Activated naive CD8-positive, alpha-beta T cell treated with anti-CD3 and anti-CD28 coated beads, Interleukin-2, amount 10 ng/mL, durations not matched to agents 7 days and 5 days (primary cell): Measurements from ENCODE around the gene UBR7. TPM values are rescaled to one million over a fixed set of nuclear protein-coding genes. Genes with fewer than 3 reads are reported as not detected.
"Not testable (repeated sequence)": the region's sequence is repeated elsewhere in the genome, so short reads cannot be mapped to it uniquely, and the experiment has no call there.

Experiments
- ATAC-seq: fragments of 150-1000 bp; cut with Tn5 transposase; one replicate; pipeline ENCODE4 v1.10.0; 2021; ENCODE audit warnings: low read depth, moderate library complexity
- POLR2A ChIA-PET: fragments of 350-600 bp; sonication (Branson Sonifier 250); formaldehyde crosslinking; loops from one replicate; lab custom pipeline; 2021; ENCODE audit warnings: antibody characterized with exemption; lab: Charles Lee
- DNase-seq: peaks from one replicate; pipeline ENCODE4 v3.0.0; 2021
- H3K27ac Mint-ChIP-seq: one replicate; pipeline ENCODE4 v1.8.0; 2022; ENCODE audit warnings: mild to moderate bottlenecking, mixed read lengths
- H3K27me3 Mint-ChIP-seq: one replicate; pipeline ENCODE4 v1.8.0; 2022; ENCODE audit warnings: mild to moderate bottlenecking, moderate library complexity, mixed read lengths
- H3K36me3 Mint-ChIP-seq: one replicate; pipeline ENCODE4 v1.8.0; 2021; ENCODE audit warnings: mild to moderate bottlenecking, mixed read lengths
- H3K4me1 Mint-ChIP-seq: one replicate; pipeline ENCODE4 v1.8.0; 2021; ENCODE audit warnings: mixed read lengths
- H3K4me3 Mint-ChIP-seq: one replicate; pipeline ENCODE4 v1.8.0; 2022; ENCODE audit warnings: mild to moderate bottlenecking, moderate library complexity, mixed read lengths
- H3K9me3 Mint-ChIP-seq: one replicate; pipeline ENCODE4 v1.8.0; 2021; ENCODE audit warnings: mixed read lengths
- total RNA-seq, 2 experiments: library from RNA; stranded (reverse); gene quantifications; one replicate each; pipeline ENCODE4 v1.2.3, GENCODE V29; 2021

The UBR7 gene
- total RNA-seq, 2 experiments from 2014 or later: 36.7 to 38.5 TPM

GRCh38 chr14:93174731-93175130 is 32.3 kb upstream of the UBR7 start:
- not testable (repeated sequence) for H3K27me3 Mint-ChIP-seq, H3K27ac Mint-ChIP-seq, H3K36me3 Mint-ChIP-seq, H3K4me1 Mint-ChIP-seq, H3K9me3 Mint-ChIP-seq, DNase-seq, H3K4me3 Mint-ChIP-seq, ATAC-seq
- POLR2A ChIA-PET: interaction anchor here (1.5 kb wide), 1 partner anchor 10 kb away, joined by 5 read pairs; the partner anchor contains the start of genes LYSET and MOAP1

- POLR2A ChIA-PET: interaction anchor here (1.5 kb wide), 1 partner anchor 9 kb away, joined by 5 read pairs; the partner anchor contains the start of genes LYSET and MOAP1
- ATAC-seq (no peak), DNase-seq (no peak)
- Mint-ChIP-seq H3K27me3 (peaks cover 9% of the 10 kb centered on the region), H3K27ac (no peak overlapping the region), H3K4me3 (no peak overlapping the region), H3K9me3 (no peaks in the 10 kb centered on the region), H3K36me3 (no peaks in the 10 kb centered on the region), H3K4me1 (peaks cover 9% of the 10 kb centered on the region)
Observed at GRCh38 chr14:93175492-93175891, 31.6 kb upstream of the UBR7 start.

- no peaks in the 10 kb centered on the region for H3K27me3 Mint-ChIP-seq
- no peak for ATAC-seq
- peaks cover 13% of the 10 kb centered on the region for H3K36me3 Mint-ChIP-seq
- H3K4me3 Mint-ChIP-seq: peak overlapping the region; percentile 97
- no peaks in the 10 kb centered on the region for H3K9me3 Mint-ChIP-seq
- DNase-seq: no peak
- peaks cover 24% of the 10 kb centered on the region for H3K4me1 Mint-ChIP-seq
- H3K27ac Mint-ChIP-seq: peak overlapping the region; percentile 92
- POLR2A ChIA-PET: interaction anchor here (1.0 to 3.9 kb wide), 7 partner anchors 9 to 117 kb away, joined by 3 to 64 read pairs (median 5); partner anchors contain the start of genes GON7 and UBR7
Observed at GRCh38 chr14:93183596-93184317, 23.3 kb upstream of the UBR7 start.

GRCh38 chr14:93184391-93185348 is 22.4 kb upstream of the UBR7 start, which contains the start of the genes LYSET and MOAP1:
LYSET (plus strand) TSS chr14:93185317; CDS start chr14:93185406, 89 bp downstream.
MOAP1 (minus strand) TSS chr14:93184897; CDS start chr14:93184242, 655 bp downstream.
- peak; percentile 91 for ATAC-seq
- POLR2A ChIA-PET: interaction anchor here (0.7 to 3.9 kb wide), 11 partner anchors 10 to 391 kb away, joined by 3 to 64 read pairs (median 5); partner anchors contain the start of genes GOLGA5, GON7 and UBR7
- Mint-ChIP-seq H3K27me3 (no peaks in the 10 kb centered on the region), H3K27ac (peak within 1 kb of the TSS; percentile 92), H3K4me1 (peaks cover 26% of the 10 kb centered on the region), H3K36me3 (peaks cover 13% of the 10 kb centered on the region), H3K4me3 (peak within 1 kb of the TSS; percentile 97), H3K9me3 (no peaks in the 10 kb centered on the region)
- peak; percentile 91 for DNase-seq

GRCh38 chr14:93185349-93185720 is 21.7 kb upstream of the UBR7 start:
- H3K27me3 Mint-ChIP-seq: no peaks in the 10 kb centered on the region
- DNase-seq (no peak), ATAC-seq (peak; percentile 0)
- peak overlapping the region; percentile 91 for H3K4me3 Mint-ChIP-seq
- peaks cover 13% of the 10 kb centered on the region for H3K36me3 Mint-ChIP-seq
- H3K9me3 Mint-ChIP-seq: no peaks in the 10 kb centered on the region
- H3K27ac Mint-ChIP-seq: peak overlapping the region; percentile 88
- POLR2A ChIA-PET: interaction anchor here (0.7 to 3.9 kb wide), 9 partner anchors 10 to 391 kb away, joined by 3 to 64 read pairs (median 5); partner anchors contain the start of genes GOLGA5, GON7 and UBR7
- peaks cover 28% of the 10 kb centered on the region for H3K4me1 Mint-ChIP-seq

- Mint-ChIP-seq H3K4me3 (peak overlapping the region; percentile 55), H3K27ac (no peak overlapping the region), H3K9me3 (no peaks in the 10 kb centered on the region), H3K4me1 (peaks cover 28% of the 10 kb centered on the region), H3K27me3 (no peaks in the 10 kb centered on the region), H3K36me3 (peaks cover 13% of the 10 kb centered on the region)
- ATAC-seq (no peak), DNase-seq (no peak)
- POLR2A ChIA-PET: interaction anchor here (0.6 to 1.3 kb wide), 2 partner anchors 9 to 20 kb away, joined by 3 to 4 read pairs; partner anchors contain the start of gene GON7
Observed at GRCh38 chr14:93186466-93186865, 20.6 kb upstream of the UBR7 start.

- Mint-ChIP-seq H3K4me1 (peaks cover 28% of the 10 kb centered on the region), H3K9me3 (no peaks in the 10 kb centered on the region), H3K27ac (no peak overlapping the region), H3K4me3 (no peak overlapping the region), H3K36me3 (peaks cover 9% of the 10 kb centered on the region), H3K27me3 (no peaks in the 10 kb centered on the region)
- ATAC-seq (no peak), DNase-seq (no peak)
- POLR2A ChIA-PET: interaction anchor here (1.3 kb wide), 1 partner anchor 19 kb away, joined by 4 read pairs; the partner anchor contains the start of gene GON7
Observed at GRCh38 chr14:93186956-93187355, 20.1 kb upstream of the UBR7 start.

- DNase-seq (no peak), ATAC-seq (no peak)
- Mint-ChIP-seq H3K9me3 (no peaks in the 10 kb centered on the region), H3K4me3 (no peak overlapping the region), H3K27me3 (no peaks in the 10 kb centered on the region), H3K27ac (no peak overlapping the region), H3K36me3 (peaks cover 5% of the 10 kb centered on the region), H3K4me1 (no peaks in the 10 kb centered on the region)
- POLR2A ChIA-PET: interaction anchor here (0.6 to 0.9 kb wide), 2 partner anchors 10 to 11 kb away, joined by 3 read pairs; partner anchors contain the start of genes LYSET and MOAP1
Observed at GRCh38 chr14:93195316-93195999, 11.6 kb upstream of the UBR7 start.

GRCh38 chr14:93199031-93199430 is 8.0 kb upstream of the UBR7 start:
- DNase-seq (no peak), ATAC-seq (no peak)
- H3K4me1 Mint-ChIP-seq: peaks cover 6% of the 10 kb centered on the region
- POLR2A ChIA-PET: interaction anchor here (1.2 kb wide), 1 partner anchor 8 kb away, joined by 6 read pairs; no protein-coding TSS in a partner anchor
- no peaks in the 10 kb centered on the region for H3K27me3 Mint-ChIP-seq
- H3K36me3 Mint-ChIP-seq: peaks cover 7% of the 10 kb centered on the region
- H3K4me3 Mint-ChIP-seq: no peak overlapping the region
- H3K9me3 Mint-ChIP-seq: no peaks in the 10 kb centered on the region
- no peak overlapping the region for H3K27ac Mint-ChIP-seq

- H3K36me3 Mint-ChIP-seq: peaks cover 7% of the 10 kb centered on the region
- no peak for DNase-seq
- H3K9me3 Mint-ChIP-seq: no peaks in the 10 kb centered on the region
- H3K27ac Mint-ChIP-seq: no peak overlapping the region
- no peaks in the 10 kb centered on the region for H3K27me3 Mint-ChIP-seq
- H3K4me1 Mint-ChIP-seq: peaks cover 17% of the 10 kb centered on the region
- POLR2A ChIA-PET: no interaction called here
- no peak for ATAC-seq
- no peak overlapping the region for H3K4me3 Mint-ChIP-seq
Observed at GRCh38 chr14:93200553-93200952, 6.5 kb upstream of the UBR7 start.

- ATAC-seq (no peak), DNase-seq (no peak)
- Mint-ChIP-seq H3K36me3 (peaks cover 7% of the 10 kb centered on the region), H3K4me1 (peaks cover 20% of the 10 kb centered on the region), H3K27me3 (no peaks in the 10 kb centered on the region), H3K27ac (no peak overlapping the region), H3K4me3 (no peak overlapping the region), H3K9me3 (no peaks in the 10 kb centered on the region)
- POLR2A ChIA-PET: no interaction called here
Observed at GRCh38 chr14:93201155-93201704, 5.8 kb upstream of the UBR7 start.
